Measurements from ENCODE around the gene OR13D1.

The OR13D1 gene

DNA sequence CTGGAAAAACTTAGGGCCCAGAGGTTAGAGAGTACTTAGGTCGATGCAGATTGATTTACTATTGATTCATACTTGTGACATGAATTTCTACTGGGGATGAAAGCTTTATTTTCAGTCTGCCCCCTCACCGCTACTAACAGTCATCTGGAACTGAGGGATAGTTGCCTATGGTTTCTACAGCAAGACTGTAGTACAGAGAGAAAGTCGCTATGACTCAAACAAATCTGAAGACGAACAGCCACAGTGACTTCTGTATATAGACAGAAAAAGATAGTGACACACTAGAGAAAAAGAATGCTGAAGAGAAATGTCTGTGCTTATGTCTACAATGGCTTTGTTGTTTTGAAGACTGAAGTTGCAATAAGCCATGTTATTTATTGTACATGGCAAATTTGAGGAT, 17.3 kb downstream of the OR13D1 start:
- DNase-seq (ENCODE audit: low read depth), result no peak
- TF ChIP-seq, protein P1, sequence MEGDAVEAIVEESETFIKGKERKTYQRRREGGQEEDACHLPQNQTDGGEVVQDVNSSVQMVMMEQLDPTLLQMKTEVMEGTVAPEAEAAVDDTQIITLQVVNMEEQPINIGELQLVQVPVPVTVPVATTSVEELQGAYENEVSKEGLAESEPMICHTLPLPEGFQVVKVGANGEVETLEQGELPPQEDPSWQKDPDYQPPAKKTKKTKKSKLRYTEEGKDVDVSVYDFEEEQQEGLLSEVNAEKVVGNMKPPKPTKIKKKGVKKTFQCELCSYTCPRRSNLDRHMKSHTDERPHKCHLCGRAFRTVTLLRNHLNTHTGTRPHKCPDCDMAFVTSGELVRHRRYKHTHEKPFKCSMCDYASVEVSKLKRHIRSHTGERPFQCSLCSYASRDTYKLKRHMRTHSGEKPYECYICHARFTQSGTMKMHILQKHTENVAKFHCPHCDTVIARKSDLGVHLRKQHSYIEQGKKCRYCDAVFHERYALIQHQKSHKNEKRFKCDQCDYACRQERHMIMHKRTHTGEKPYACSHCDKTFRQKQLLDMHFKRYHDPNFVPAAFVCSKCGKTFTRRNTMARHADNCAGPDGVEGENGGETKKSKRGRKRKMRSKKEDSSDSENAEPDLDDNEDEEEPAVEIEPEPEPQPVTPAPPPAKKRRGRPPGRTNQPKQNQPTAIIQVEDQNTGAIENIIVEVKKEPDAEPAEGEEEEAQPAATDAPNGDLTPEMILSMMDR (IDR thresholded peaks at IDR 0.05; ENCODE audit: control insufficient read depth, extremely low read depth, insufficient read depth), result no peak

DNA sequence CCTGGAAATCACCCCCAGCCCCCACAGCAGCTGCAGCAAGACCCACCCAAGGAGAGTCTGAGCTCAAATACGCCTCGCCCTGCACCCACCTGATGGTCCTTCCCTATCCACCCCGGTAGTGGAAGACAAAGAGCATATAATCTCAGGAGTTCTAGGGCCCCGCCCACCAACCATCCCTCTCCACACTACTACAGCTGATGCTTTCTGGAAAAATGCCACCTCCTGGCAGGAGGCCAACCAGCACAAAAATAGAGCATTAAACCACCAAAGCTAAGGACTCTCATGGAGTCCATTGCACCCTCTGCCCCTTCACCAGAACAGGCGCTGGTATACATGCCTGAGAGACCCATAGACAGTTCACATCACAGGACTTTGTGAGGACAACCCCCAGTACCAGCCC, 30.7 kb downstream of the OR13D1 start:
- no peak for DNase-seq (ENCODE audit: low read depth)
- TF ChIP-seq, protein P1 (IDR thresholded peaks at IDR 0.05; ENCODE audit: control insufficient read depth, extremely low read depth, insufficient read depth), result no peak
- no peak overlapping the region for H3K4me3 ChIP-seq (ENCODE audit: low read depth, low read length)

More for the DNA sequence above, 17.3 kb downstream of the OR13D1 start:
- no peak overlapping the region for H3K4me3 ChIP-seq (ENCODE audit: low read depth, low read length)

DNA sequence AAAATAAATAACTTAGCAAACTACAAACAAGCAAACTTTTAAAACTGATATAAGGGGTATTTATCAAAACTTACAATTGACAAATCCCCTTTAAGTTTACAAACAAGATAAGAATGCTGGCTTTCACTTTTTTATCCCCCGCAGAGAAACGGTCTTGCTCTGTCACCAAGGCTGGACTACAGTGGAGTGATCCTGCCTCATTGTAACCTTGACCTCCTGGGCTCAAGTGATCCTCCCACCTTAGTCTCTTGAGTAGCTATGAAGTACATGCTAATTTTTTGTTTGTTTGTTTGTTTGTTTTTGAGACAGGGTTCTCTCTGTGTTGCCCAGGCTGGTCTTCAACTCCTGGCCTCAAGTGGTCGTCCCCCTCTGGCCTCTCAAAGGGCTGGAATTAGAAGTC, 44.1 kb downstream of the OR13D1 start:
- TF ChIP-seq, protein P1 (IDR thresholded peaks at IDR 0.05; ENCODE audit: control insufficient read depth, extremely low read depth, insufficient read depth), result no peak
- DNase-seq (ENCODE audit: low read depth), result no peak
- no peak overlapping the region for H3K4me3 ChIP-seq (ENCODE audit: low read depth, low read length)

DNA sequence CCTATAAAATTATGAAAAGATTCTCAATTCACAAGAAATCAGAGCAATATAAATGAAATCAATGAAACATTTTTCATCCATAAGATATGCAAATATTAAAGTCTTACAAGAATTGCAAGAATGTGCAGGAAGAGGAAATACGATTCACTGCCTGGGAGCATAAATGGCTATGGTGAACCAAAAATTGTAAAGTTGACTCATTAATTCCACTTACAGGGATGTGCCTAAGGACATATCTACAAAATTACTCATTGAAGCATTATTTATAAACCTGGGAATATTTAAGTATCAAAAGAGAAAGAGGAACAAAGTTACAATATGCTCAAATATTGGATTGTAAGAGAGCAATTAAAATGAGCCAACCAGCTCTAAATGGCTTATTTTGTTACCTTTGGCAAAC, 46.3 kb downstream of the OR13D1 start:
- TF ChIP-seq, protein P1 (IDR thresholded peaks at IDR 0.05; ENCODE audit: control insufficient read depth, extremely low read depth, insufficient read depth), result no peak
- no peak for DNase-seq (ENCODE audit: low read depth)
- H3K4me3 ChIP-seq (ENCODE audit: low read depth, low read length), result no peak overlapping the region

DNA sequence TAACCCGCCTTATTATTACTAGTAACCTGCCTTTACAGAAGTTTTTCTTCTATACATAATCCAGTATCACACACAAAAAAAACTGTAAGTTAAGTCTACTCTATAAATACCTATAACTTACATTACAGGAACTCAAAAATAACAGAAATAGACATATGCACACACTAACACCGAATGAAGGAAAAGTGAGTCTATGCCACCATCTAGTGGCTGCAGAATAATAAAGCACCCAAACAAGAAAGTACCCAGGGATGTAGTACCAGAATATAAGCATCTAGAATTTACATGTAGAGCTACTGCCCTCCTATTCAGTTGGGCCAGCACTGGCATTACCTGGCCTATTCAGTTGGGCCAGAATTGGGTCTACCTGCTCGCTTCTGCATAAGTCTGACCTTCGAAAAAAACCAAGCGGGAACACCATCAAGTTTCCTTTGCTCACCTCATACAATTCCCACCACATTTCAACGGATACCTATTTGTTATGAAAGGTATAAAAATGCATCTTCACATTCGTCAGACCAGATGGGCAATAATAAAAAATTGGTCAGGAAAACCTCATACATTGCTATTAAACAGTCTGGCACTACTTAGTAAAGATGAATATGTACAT, 49.2 kb downstream of the OR13D1 start:
- DNase-seq (ENCODE audit: low read depth), result peak; percentile 54
- TF ChIP-seq, protein P1 (IDR thresholded peaks at IDR 0.05; ENCODE audit: control insufficient read depth, extremely low read depth, insufficient read depth), result peak; percentile 78

More for the DNA sequence above, 49.2 kb downstream of the OR13D1 start:
- H3K4me3 ChIP-seq (ENCODE audit: low read depth, low read length), result no peak overlapping the region

All from LNCaP clone FGC (cell line).